Measurements from ENCODE around the gene CALM3. TPM values are rescaled to one million over a fixed set of nuclear protein-coding genes. Genes with fewer than 3 reads are reported as not detected.

Gene CALM3
- polyA plus RNA-seq, 1 of the 3 experiments (the other 2 are of a cell fraction), result 495 TPM

DNA sequence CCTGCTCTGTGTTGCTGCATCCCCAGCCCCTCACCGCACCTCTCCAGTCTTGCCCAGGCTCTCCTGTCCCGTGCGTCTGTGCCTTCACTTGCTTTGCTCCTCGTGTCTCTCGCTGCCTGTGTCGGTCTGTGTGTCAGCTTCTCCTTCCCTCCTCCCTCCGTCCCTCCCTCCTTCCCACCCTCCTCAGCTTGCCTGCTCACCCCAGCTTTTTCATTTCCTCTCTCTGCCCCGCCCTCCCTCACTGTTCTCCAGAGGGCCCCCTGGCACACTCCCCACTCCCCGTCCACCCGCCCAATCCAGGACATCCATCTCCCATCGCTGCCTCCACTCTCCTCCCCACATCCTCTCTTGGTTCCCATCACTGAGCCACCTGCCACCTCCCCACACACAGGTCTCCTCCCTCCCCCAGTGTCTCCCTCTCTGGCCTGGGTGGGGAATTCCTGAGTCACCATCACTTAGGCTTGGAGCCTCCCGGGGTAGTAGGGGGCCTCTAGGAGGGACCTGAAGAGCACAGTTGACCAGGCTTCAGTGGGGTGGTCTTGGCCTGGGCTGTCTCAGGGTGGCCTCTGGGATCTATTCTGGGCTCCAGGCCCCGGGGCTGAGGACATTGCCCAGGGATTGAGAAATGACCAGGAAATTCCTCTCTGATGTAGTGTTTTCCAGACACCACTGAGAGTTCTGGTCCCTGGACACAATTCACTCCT lies 24.0 kb downstream of the CALM3 start, which contains the start of gene PTGIR:
TSS of gene PTGIR (minus strand) at position 132 of the 704 bp plus-strand sequence. CDS start 864 bp downstream, outside the sequence.
- ChIA-PET POLR2A (interaction anchor here (0.5 to 0.6 kb wide), 2 partner anchors 8 to 95 kb away, joined by 3 read pairs; no protein-coding TSS in a partner anchor), CTCF (interaction anchor here (6.2 kb wide), 1 partner anchor 37 kb away, joined by 52 read pairs; the partner anchor contains the start of gene DACT3)
- Histone ChIP-seq H4K20me1 (ENCODE audit: insufficient read depth) (no peaks in the 10 kb centered on the region), H2AFZ (ENCODE audit: low read depth) (peak within 1 kb of the TSS; percentile 61; the same call in 1 of the 2 replicates), H3K9me3 (no peaks in the 10 kb centered on the region), H3K4me2 (peak within 1 kb of the TSS; percentile 56), H3K27me3 (ENCODE audit: insufficient read depth) (no peaks in the 10 kb centered on the region), H3K9me2 (no peaks in the 10 kb centered on the region), H3K27ac (ENCODE audit: low read depth in 2 of 2, low read length in 1 of 2) (peak within 1 kb of the TSS; percentile 75 to 97), H3K4me3 (ENCODE audit: low read depth in 2 of 2, low read length in 1 of 2) (peak within 1 kb of the TSS in 1 of 2 experiments; percentile 52; a peak in 1 of 4 replicates), H3F3A (replicated peaks; ENCODE audit: insufficient read depth) (peaks cover 14% of the 10 kb centered on the region), H3K36me3 (replicated peaks in 1 of 2; ENCODE audit: control insufficient read depth in 1 of 2, insufficient read depth in 2 of 2, low read length in 1 of 2) (no peaks in the 10 kb centered on the region), H3K9ac (no peak within 1 kb of the TSS), H3K79me2 (ENCODE audit: insufficient read depth) (no peaks in the 10 kb centered on the region), H3K4me1 (ENCODE audit: control insufficient read depth in 1 of 2, insufficient read depth in 2 of 2, low read depth in 1 of 2, low read length in 1 of 2) (peaks cover 16 to 71% of the 10 kb centered on the region in 2 experiments)
- 0 out of 2 replicates have a peak, but pooled peaks have one; percentile 13 for TF ChIP-seq MXI1 (IDR thresholded peaks at IDR 0.05; ENCODE audit: low read depth, low read length)
- TF ChIP-seq, protein P1, sequence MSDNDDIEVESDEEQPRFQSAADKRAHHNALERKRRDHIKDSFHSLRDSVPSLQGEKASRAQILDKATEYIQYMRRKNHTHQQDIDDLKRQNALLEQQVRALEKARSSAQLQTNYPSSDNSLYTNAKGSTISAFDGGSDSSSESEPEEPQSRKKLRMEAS (IDR thresholded peaks at IDR 0.05; ENCODE audit: low read depth), result peak; percentile 70; the same call in 1 of the 2 replicates
- no peak for TF ChIP-seq SIN3A (IDR thresholded peaks at IDR 0.05; ENCODE audit: borderline replicate concordance, low read depth, low read length)
- TF ChIP-seq TCF12 (IDR thresholded peaks at IDR 0.05), result peak; percentile 46
- WGBS (ENCODE audit: low lambda C conversion rate), result 47% methylated on average over 13 of the region's 13 CpGs
- peak; percentile 43 for DNase-seq

DNA sequence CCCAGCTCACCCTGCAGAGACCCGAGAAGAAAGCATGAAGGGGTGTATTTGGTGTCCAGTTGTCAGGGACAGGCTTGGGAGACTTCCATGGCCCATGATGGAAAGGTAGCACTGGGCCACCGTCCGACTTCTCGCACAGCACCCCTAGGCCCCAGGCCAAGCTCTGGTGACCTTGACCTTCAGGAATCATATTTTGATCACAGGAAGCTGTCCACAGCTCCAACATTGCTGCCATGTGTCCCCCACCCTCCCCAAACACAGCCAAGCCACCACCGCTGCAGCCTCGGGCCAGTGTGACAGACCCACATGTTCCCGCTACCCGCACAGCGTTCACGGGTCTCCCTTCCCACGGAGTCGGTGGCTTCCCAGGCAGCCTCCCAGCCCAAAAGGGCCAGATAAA lies 24.6 kb downstream of the CALM3 start:
- no peaks in the 10 kb centered on the region for H3K79me2 ChIP-seq (ENCODE audit: insufficient read depth)
- H3K9me2 ChIP-seq, result no peaks in the 10 kb centered on the region
- H4K20me1 ChIP-seq (ENCODE audit: insufficient read depth), result no peaks in the 10 kb centered on the region
- no peaks in the 10 kb centered on the region for H3K36me3 ChIP-seq (replicated peaks in 1 of 2; ENCODE audit: control insufficient read depth in 1 of 2, insufficient read depth in 2 of 2, low read length in 1 of 2)
- H3K27me3 ChIP-seq (ENCODE audit: insufficient read depth), result no peaks in the 10 kb centered on the region
- no peak overlapping the region for H3K4me3 ChIP-seq (ENCODE audit: low read depth in 2 of 2, low read length in 1 of 2)
- DNase-seq, result no peak
- 94% methylated on average over 6 of the region's 12 CpGs for WGBS (ENCODE audit: low lambda C conversion rate)
- peak overlapping the region; percentile 56; the same call in 1 of the 2 replicates for H3K4me2 ChIP-seq
- peak overlapping the region; percentile 61; the same call in 1 of the 2 replicates for H2AFZ ChIP-seq (ENCODE audit: low read depth)
- ChIA-PET POLR2A (interaction anchor here (1.2 kb wide), 1 partner anchor 36 kb away, joined by 4 read pairs; the partner anchor contains the start of gene DACT3), CTCF (interaction anchor here (1.4 to 6.2 kb wide), 2 partner anchors 11 to 37 kb away, joined by 3 to 52 read pairs; partner anchors contain the start of gene DACT3)
- TF ChIP-seq RXRA (IDR thresholded peaks at IDR 0.05; ENCODE audit: borderline replicate concordance, low read depth) (no peak), TEAD4 (IDR thresholded peaks at IDR 0.05; ENCODE audit: borderline replicate concordance, insufficient read depth) (no peak)
- peak overlapping the region; percentile 75 to 97 for H3K27ac ChIP-seq (ENCODE audit: low read depth in 2 of 2, low read length in 1 of 2)
- peaks cover 14% of the 10 kb centered on the region for H3F3A ChIP-seq (replicated peaks; ENCODE audit: insufficient read depth)
- no peaks in the 10 kb centered on the region for H3K9me3 ChIP-seq
- H3K9ac ChIP-seq, result no peak overlapping the region
- H3K4me1 ChIP-seq (ENCODE audit: control insufficient read depth in 1 of 2, insufficient read depth in 2 of 2, low read depth in 1 of 2, low read length in 1 of 2), result peaks cover 19 to 72% of the 10 kb centered on the region in 2 experiments; a peak in 3 of 4 replicates

DNA sequence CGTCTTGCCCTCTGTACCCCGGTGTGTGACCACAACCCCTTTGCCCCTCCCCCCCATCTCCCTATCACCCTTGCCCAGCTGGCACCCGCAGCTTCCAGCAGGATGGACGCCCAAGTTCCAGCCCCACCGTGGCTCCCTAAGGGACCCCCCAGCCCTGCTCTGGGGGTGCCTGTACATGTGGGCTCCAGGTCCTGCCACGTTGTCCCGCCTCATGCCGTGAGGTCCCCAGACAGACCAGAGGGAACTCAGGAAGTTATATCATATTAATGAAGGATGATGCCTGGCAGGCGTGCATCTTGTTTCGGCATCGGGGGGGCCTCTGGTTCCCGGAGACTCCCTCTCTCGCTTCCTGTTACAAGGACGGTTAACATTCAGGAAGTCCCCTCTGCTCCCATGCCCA lies 25.3 kb downstream of the CALM3 start:
- H3K4me2 ChIP-seq, result no peak overlapping the region
- no peaks in the 10 kb centered on the region for H3K9me2 ChIP-seq
- H3K36me3 ChIP-seq (replicated peaks in 1 of 2; ENCODE audit: control insufficient read depth in 1 of 2, insufficient read depth in 2 of 2, low read length in 1 of 2), result no peaks in the 10 kb centered on the region
- no peaks in the 10 kb centered on the region for H4K20me1 ChIP-seq (ENCODE audit: insufficient read depth)
- H3K9ac ChIP-seq, result no peak overlapping the region
- CTCF ChIA-PET, result interaction anchor here (1.4 to 6.2 kb wide), 2 partner anchors 10 to 36 kb away, joined by 3 to 52 read pairs; partner anchors contain the start of gene DACT3
- H3K27ac ChIP-seq (ENCODE audit: low read depth in 2 of 2, low read length in 1 of 2), result peak overlapping the region in 1 of 2 experiments; percentile 97; a peak in 2 of 4 replicates
- no peaks in the 10 kb centered on the region for H3K27me3 ChIP-seq (ENCODE audit: insufficient read depth)
- H3K9me3 ChIP-seq, result no peaks in the 10 kb centered on the region
- H3K79me2 ChIP-seq (ENCODE audit: insufficient read depth), result no peaks in the 10 kb centered on the region
- peak; percentile 76 for DNase-seq
- 61% methylated on average over 10 of the region's 14 CpGs for WGBS (ENCODE audit: low lambda C conversion rate)
- no peak overlapping the region for H2AFZ ChIP-seq (ENCODE audit: low read depth)
- H3K4me3 ChIP-seq (ENCODE audit: low read depth in 2 of 2, low read length in 1 of 2), result no peak overlapping the region
- POLR2A ChIA-PET, result interaction anchor here (1.2 kb wide), 1 partner anchor 35 kb away, joined by 4 read pairs; the partner anchor contains the start of gene DACT3
- peaks cover 22 to 72% of the 10 kb centered on the region in 2 experiments for H3K4me1 ChIP-seq (ENCODE audit: control insufficient read depth in 1 of 2, insufficient read depth in 2 of 2, low read depth in 1 of 2, low read length in 1 of 2)
- H3F3A ChIP-seq (replicated peaks; ENCODE audit: insufficient read depth), result peaks cover 14% of the 10 kb centered on the region
- TF ChIP-seq RAD21 (IDR thresholded peaks at IDR 0.05; ENCODE audit: low read length) (no peak), CHD2 (IDR thresholded peaks at IDR 0.05; ENCODE audit: low read length, partially characterized antibody) (peak; percentile 49), FOXJ3 (CRISPR knock-in tag; IDR thresholded peaks at IDR 0.05) (no peak), EP300 (IDR thresholded peaks at IDR 0.05; ENCODE audit: borderline replicate concordance in 1 of 2, low read depth in 1 of 2, low read length in 1 of 2) (peak in 1 of 2 experiments; percentile 76; a peak in 2 of 4 replicates), MEF2A (IDR thresholded peaks at IDR 0.05; ENCODE audit: borderline replicate concordance, low read depth) (no peak), RCOR1 (IDR thresholded peaks at IDR 0.05; ENCODE audit: low read length) (no peak; the same call in 1 of the 2 replicates), TCF12 (IDR thresholded peaks at IDR 0.05) (no peak), NRF1 (IDR thresholded peaks at IDR 0.05; ENCODE audit: low read depth, low read length) (no peak)
- TF ChIP-seq, protein P2, sequence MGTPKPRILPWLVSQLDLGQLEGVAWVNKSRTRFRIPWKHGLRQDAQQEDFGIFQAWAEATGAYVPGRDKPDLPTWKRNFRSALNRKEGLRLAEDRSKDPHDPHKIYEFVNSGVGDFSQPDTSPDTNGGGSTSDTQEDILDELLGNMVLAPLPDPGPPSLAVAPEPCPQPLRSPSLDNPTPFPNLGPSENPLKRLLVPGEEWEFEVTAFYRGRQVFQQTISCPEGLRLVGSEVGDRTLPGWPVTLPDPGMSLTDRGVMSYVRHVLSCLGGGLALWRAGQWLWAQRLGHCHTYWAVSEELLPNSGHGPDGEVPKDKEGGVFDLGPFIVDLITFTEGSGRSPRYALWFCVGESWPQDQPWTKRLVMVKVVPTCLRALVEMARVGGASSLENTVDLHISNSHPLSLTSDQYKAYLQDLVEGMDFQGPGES (IDR thresholded peaks at IDR 0.05; ENCODE audit: low read depth, low read length), result no peak
- TF ChIP-seq, protein P1 (IDR thresholded peaks at IDR 0.05; ENCODE audit: low read depth), result no peak
- TF ChIP-seq, protein P3, sequence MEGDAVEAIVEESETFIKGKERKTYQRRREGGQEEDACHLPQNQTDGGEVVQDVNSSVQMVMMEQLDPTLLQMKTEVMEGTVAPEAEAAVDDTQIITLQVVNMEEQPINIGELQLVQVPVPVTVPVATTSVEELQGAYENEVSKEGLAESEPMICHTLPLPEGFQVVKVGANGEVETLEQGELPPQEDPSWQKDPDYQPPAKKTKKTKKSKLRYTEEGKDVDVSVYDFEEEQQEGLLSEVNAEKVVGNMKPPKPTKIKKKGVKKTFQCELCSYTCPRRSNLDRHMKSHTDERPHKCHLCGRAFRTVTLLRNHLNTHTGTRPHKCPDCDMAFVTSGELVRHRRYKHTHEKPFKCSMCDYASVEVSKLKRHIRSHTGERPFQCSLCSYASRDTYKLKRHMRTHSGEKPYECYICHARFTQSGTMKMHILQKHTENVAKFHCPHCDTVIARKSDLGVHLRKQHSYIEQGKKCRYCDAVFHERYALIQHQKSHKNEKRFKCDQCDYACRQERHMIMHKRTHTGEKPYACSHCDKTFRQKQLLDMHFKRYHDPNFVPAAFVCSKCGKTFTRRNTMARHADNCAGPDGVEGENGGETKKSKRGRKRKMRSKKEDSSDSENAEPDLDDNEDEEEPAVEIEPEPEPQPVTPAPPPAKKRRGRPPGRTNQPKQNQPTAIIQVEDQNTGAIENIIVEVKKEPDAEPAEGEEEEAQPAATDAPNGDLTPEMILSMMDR (IDR thresholded peaks at IDR 0.05), result no peak
